Measurements from ENCODE around the gene CTNNBL1.

CTNNBL1 gene

DNA sequence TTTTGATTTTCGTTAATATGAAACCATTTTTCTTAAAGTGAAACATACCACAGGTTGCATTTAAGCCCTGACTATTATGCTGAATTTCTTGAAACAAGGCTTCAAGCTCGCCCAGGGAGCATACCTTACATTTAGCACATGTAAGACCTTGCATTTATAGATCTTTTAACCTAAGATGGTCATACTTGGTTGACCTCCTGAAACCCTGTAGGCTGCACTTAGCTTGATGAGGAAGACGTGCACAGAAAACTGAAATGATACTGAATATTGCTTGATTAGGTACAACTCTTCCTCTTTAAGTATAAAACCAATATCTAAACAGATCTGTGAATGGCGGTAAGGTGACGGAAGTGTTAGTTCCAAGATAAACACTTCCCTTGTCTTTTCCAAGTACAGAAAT is 82.2 kb downstream of the CTNNBL1 start:
- no peak overlapping the region for H3K4me3 ChIP-seq (replicated peaks; ENCODE audit: insufficient read depth, low read length)
- TF ChIP-seq SPI1 (IDR thresholded peaks at IDR 0.05; ENCODE audit: borderline replicate concordance, low read depth) (no peak), POLR2AphosphoS5 (IDR thresholded peaks at IDR 0.05; ENCODE audit: low read depth) (no peak), GABPA (IDR thresholded peaks at IDR 0.05; ENCODE audit: low read depth) (no peak)
- TF ChIP-seq, protein P1, sequence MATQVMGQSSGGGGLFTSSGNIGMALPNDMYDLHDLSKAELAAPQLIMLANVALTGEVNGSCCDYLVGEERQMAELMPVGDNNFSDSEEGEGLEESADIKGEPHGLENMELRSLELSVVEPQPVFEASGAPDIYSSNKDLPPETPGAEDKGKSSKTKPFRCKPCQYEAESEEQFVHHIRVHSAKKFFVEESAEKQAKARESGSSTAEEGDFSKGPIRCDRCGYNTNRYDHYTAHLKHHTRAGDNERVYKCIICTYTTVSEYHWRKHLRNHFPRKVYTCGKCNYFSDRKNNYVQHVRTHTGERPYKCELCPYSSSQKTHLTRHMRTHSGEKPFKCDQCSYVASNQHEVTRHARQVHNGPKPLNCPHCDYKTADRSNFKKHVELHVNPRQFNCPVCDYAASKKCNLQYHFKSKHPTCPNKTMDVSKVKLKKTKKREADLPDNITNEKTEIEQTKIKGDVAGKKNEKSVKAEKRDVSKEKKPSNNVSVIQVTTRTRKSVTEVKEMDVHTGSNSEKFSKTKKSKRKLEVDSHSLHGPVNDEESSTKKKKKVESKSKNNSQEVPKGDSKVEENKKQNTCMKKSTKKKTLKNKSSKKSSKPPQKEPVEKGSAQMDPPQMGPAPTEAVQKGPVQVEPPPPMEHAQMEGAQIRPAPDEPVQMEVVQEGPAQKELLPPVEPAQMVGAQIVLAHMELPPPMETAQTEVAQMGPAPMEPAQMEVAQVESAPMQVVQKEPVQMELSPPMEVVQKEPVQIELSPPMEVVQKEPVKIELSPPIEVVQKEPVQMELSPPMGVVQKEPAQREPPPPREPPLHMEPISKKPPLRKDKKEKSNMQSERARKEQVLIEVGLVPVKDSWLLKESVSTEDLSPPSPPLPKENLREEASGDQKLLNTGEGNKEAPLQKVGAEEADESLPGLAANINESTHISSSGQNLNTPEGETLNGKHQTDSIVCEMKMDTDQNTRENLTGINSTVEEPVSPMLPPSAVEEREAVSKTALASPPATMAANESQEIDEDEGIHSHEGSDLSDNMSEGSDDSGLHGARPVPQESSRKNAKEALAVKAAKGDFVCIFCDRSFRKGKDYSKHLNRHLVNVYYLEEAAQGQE (IDR thresholded peaks at IDR 0.05; ENCODE audit: insufficient replicate concordance, low read depth): no peak
- TF ChIP-seq, protein P2, sequence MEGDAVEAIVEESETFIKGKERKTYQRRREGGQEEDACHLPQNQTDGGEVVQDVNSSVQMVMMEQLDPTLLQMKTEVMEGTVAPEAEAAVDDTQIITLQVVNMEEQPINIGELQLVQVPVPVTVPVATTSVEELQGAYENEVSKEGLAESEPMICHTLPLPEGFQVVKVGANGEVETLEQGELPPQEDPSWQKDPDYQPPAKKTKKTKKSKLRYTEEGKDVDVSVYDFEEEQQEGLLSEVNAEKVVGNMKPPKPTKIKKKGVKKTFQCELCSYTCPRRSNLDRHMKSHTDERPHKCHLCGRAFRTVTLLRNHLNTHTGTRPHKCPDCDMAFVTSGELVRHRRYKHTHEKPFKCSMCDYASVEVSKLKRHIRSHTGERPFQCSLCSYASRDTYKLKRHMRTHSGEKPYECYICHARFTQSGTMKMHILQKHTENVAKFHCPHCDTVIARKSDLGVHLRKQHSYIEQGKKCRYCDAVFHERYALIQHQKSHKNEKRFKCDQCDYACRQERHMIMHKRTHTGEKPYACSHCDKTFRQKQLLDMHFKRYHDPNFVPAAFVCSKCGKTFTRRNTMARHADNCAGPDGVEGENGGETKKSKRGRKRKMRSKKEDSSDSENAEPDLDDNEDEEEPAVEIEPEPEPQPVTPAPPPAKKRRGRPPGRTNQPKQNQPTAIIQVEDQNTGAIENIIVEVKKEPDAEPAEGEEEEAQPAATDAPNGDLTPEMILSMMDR (IDR thresholded peaks at IDR 0.05; ENCODE audit: insufficient read depth, low read length): no peak
- DNase-seq (ENCODE audit: low read depth in 1 of 2, low spot score in 1 of 2): no peak
- H3K27ac ChIP-seq (replicated peaks): no peak overlapping the region
- H3K27me3 ChIP-seq (ENCODE audit: insufficient read depth, poor library complexity, severe bottlenecking): no peaks in the 10 kb centered on the region

DNA sequence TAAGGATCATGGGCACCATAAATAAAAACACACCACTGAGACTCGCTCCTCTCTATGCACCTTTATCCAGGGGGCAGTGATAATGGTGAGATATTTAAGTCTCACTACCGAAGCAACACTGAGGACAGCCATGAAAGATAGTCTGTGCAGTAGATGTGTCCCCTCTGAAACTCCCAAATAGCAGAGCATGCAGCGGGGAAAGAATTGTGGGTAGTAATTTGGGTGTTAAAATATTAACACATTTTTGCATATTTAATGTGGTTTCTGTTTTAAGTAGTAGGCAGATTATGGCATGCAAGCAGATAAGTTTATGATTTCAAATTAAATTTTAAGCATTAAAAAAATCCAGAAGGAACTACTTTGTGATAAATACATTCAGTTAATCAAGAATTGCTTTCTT is 82.7 kb downstream of the CTNNBL1 start:
- H3K27ac ChIP-seq (replicated peaks): no peak overlapping the region
- TF ChIP-seq, protein P2 (IDR thresholded peaks at IDR 0.05; ENCODE audit: insufficient read depth, low read length): no peak
- TF ChIP-seq GABPA (IDR thresholded peaks at IDR 0.05; ENCODE audit: low read depth) (no peak), POLR2AphosphoS5 (IDR thresholded peaks at IDR 0.05; ENCODE audit: low read depth) (no peak)
- DNase-seq (ENCODE audit: low read depth in 1 of 2, low spot score in 1 of 2): no peak
- H3K27me3 ChIP-seq (ENCODE audit: insufficient read depth, poor library complexity, severe bottlenecking): no peaks in the 10 kb centered on the region
- H3K4me3 ChIP-seq (replicated peaks; ENCODE audit: insufficient read depth, low read length): no peak overlapping the region

DNA sequence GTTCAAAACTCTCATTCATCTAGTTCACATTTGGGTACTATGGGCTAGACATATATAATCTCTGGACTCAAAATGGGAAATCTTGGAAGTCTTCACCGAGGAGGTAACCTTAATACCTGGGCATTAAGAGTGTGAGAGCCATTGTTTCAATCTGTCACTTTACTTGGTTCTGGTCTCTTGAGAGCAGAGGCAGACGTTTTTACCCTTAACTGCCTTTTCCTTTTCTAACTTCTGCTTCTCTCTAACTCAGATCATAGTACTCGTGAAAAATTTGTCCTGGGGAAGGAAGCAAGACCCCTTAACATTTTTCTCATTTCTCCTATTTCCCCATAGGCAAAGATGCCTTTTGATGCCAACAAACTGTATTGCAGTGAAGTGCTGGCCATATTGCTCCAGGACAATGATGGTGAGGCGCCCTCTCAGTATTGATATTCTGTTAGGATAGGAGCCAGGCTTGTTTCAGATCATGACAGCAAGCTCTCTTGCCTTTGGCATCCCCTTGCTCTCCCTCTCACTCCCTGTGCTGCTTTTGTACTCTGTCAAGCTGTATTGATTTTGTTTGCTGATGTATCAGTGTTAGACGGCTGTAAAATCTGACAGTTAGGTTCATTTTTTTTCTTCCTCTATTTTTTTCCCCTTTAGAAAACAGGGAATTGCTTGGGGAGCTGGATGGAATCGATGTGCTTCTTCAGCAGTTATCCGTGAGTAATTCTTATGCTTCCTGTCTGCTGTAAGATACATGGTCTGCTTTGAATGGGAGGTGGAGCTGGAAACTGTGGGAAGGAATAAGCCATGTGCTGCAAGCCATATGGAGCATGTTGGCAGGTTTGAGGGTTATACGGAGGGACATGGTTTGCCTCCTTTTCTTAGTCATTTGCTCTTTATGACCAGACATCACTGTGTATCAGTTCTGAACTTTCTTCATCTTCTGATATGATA is 83.5 kb downstream of the CTNNBL1 start:
- Histone ChIP-seq H3K4me3 (replicated peaks; ENCODE audit: insufficient read depth, low read length) (no peak overlapping the region), H3K27ac (replicated peaks) (no peak overlapping the region), H3K27me3 (ENCODE audit: insufficient read depth, poor library complexity, severe bottlenecking) (no peaks in the 10 kb centered on the region)
- DNase-seq (ENCODE audit: low read depth in 1 of 2, low spot score in 1 of 2): no peak
- no peak for TF ChIP-seq GABPA (IDR thresholded peaks at IDR 0.05; ENCODE audit: low read depth)
- TF ChIP-seq, protein P2 (IDR thresholded peaks at IDR 0.05; ENCODE audit: insufficient read depth, low read length): no peak
- no peak for TF ChIP-seq POLR2AphosphoS5 (IDR thresholded peaks at IDR 0.05; ENCODE audit: low read depth)
- TF ChIP-seq SPI1 (IDR thresholded peaks at IDR 0.05; ENCODE audit: borderline replicate concordance, low read depth): no peak
- TF ChIP-seq, protein P1 (IDR thresholded peaks at IDR 0.05; ENCODE audit: insufficient replicate concordance, low read depth): no peak
